ENCODE data around the gene IMMP2L. TPM values are rescaled to one million over a fixed set of nuclear protein-coding genes. Genes with fewer than 3 reads are reported as not detected.
A peak's percentile ranks its signal among the peaks of the same experiment; 100 is the strongest.
"Not testable (repeated sequence)": the region's sequence is repeated elsewhere in the genome, so short reads cannot be mapped to it uniquely, and the experiment has no call there.

Gene IMMP2L
- 28.5 and 31.9 TPM in 2 replicates for total RNA-seq

GRCh38 chr7:111561904-111562732 lies at the start of gene IMMP2L:
Gene IMMP2L (minus strand): TSS chr7:111562492.
- intact Hi-C loops (cut with micrococcal nuclease), result loop anchor here (1.0 to 5.0 kb wide), 10 partner anchors 235 to 1556 kb away; partner anchors contain the start of genes DOCK4, IFRD1, SMIM30 and TMEM168
- ATAC-seq (ENCODE audit: low read depth) (peak; percentile 95), DNase-seq (peak; percentile 98)
- H3K9me3 Mint-ChIP-seq, result no peaks in the 10 kb centered on the region
- H3K27me3 Mint-ChIP-seq, result peaks cover 3% of the 10 kb centered on the region
- H3K4me3 Mint-ChIP-seq, result peak within 1 kb of the TSS; percentile 87
- POLR2A ChIA-PET, result interaction anchor here (0.7 to 3.0 kb wide), 7 partner anchors 34 to 889 kb away, joined by 3 to 22 read pairs (median 3); partner anchors contain the start of gene IFRD1
- CTCF ChIA-PET, result interaction anchor here (0.9 kb wide), 1 partner anchor 463 kb away, joined by 3 read pairs; no protein-coding TSS in a partner anchor
- H3K36me3 Mint-ChIP-seq (ENCODE audit: low read depth), result peaks cover 9% of the 10 kb centered on the region
- H3K4me1 Mint-ChIP-seq, result peaks cover 32% of the 10 kb centered on the region
- peak within 1 kb of the TSS; percentile 88 for H3K27ac Mint-ChIP-seq
- no peak for TF ChIP-seq CTCF (IDR thresholded peaks at IDR 0.05)

GRCh38 chr7:111609483-111610254 lies 47.4 kb upstream of the IMMP2L start:
- H3K27me3 Mint-ChIP-seq; H3K9me3 Mint-ChIP-seq; DNase-seq; H3K36me3 Mint-ChIP-seq (ENCODE audit: low read depth); H3K4me3 Mint-ChIP-seq; CTCF ChIA-PET; H3K4me1 Mint-ChIP-seq; ATAC-seq (ENCODE audit: low read depth); POLR2A ChIA-PET; intact Hi-C loops (cut with micrococcal nuclease); H3K27ac Mint-ChIP-seq: not testable (repeated sequence)

- Mint-ChIP-seq H3K9me3 (no peaks in the 10 kb centered on the region), H3K4me3 (no peak overlapping the region), H3K27me3 (no peaks in the 10 kb centered on the region), H3K36me3 (ENCODE audit: low read depth) (no peaks in the 10 kb centered on the region), H3K27ac (no peak overlapping the region), H3K4me1 (no peaks in the 10 kb centered on the region)
- TF ChIP-seq CTCF (IDR thresholded peaks at IDR 0.05), result no peak
- intact Hi-C loops (cut with micrococcal nuclease), result no loop called here
- ChIA-PET POLR2A (no interaction called here), CTCF (no interaction called here)
- DNase-seq (no peak), ATAC-seq (ENCODE audit: low read depth) (no peak)
Observed at GRCh38 chr7:111607621-111608020, 45.3 kb upstream of the IMMP2L start.

GRCh38 chr7:111605246-111605645 lies 43.0 kb upstream of the IMMP2L start:
- intact Hi-C loops (cut with micrococcal nuclease), result no loop called here
- Mint-ChIP-seq H3K36me3 (ENCODE audit: low read depth) (no peaks in the 10 kb centered on the region), H3K4me1 (no peaks in the 10 kb centered on the region), H3K9me3 (no peaks in the 10 kb centered on the region), H3K27ac (no peak overlapping the region), H3K4me3 (no peak overlapping the region), H3K27me3 (no peaks in the 10 kb centered on the region)
- no peak for TF ChIP-seq CTCF (IDR thresholded peaks at IDR 0.05)
- no peak for DNase-seq
- ChIA-PET CTCF (no interaction called here), POLR2A (no interaction called here)
- no peak for ATAC-seq (ENCODE audit: low read depth)

GRCh38 chr7:111600091-111600490 lies 37.8 kb upstream of the IMMP2L start:
- POLR2A ChIA-PET, result no interaction called here

More at GRCh38 chr7:111600091-111600490, 37.8 kb upstream of the IMMP2L start:
- H3K36me3 Mint-ChIP-seq (ENCODE audit: low read depth), result no peaks in the 10 kb centered on the region
- H3K4me3 Mint-ChIP-seq, result no peak overlapping the region
- no peaks in the 10 kb centered on the region for H3K4me1 Mint-ChIP-seq
- H3K9me3 Mint-ChIP-seq, result peaks cover 6% of the 10 kb centered on the region
- no peak overlapping the region for H3K27ac Mint-ChIP-seq
- no peaks in the 10 kb centered on the region for H3K27me3 Mint-ChIP-seq
- no peak for DNase-seq
- intact Hi-C loops (cut with micrococcal nuclease), result no loop called here
- TF ChIP-seq CTCF (IDR thresholded peaks at IDR 0.05), result no peak
- ATAC-seq (ENCODE audit: low read depth), result no peak
- CTCF ChIA-PET, result no interaction called here
